Activated T-helper 9 cell treated with anti-CD3 and anti-CD28 coated beads, Interleukin-2, amount 50 U/mL, for 16 hours (primary cell): ENCODE results near the gene NRROS.
"Not testable (repeated sequence)": the region's sequence is repeated elsewhere in the genome, so short reads cannot be mapped to it uniquely, and the experiment has no call there.

Source experiments
- DNase-seq: peaks from one replicate; pipeline ENCODE4 v3.0.0-alpha.2; 2020; ENCODE audit warnings: low read depth

Gene NRROS

GRCh38 chr3:196624907-196625306 lies 14.6 kb upstream of the NRROS start:
- DNase-seq = no peak

GRCh38 chr3:196625331-196625730 lies 14.2 kb upstream of the NRROS start:
- DNase-seq = no peak

- no peak for DNase-seq
These were observed 11.6 kb upstream of the NRROS start for GRCh38 chr3:196627918-196628231.

- no peak for DNase-seq
These were observed 10.3 kb upstream of the NRROS start for GRCh38 chr3:196629228-196629627.

GRCh38 chr3:196631682-196632045 lies 7.8 kb upstream of the NRROS start:
- DNase-seq = no peak

- DNase-seq = peak; percentile 75
These were observed 7.3 kb upstream of the NRROS start for GRCh38 chr3:196632046-196632751.

- no peak for DNase-seq
These were observed 5.8 kb upstream of the NRROS start for GRCh38 chr3:196633555-196634151.

GRCh38 chr3:196634224-196634623 lies 5.3 kb upstream of the NRROS start:
- DNase-seq = no peak

GRCh38 chr3:196634829-196635228 lies 4.7 kb upstream of the NRROS start:
- no peak for DNase-seq

- DNase-seq = no peak
These were observed 2.8 kb upstream of the NRROS start for GRCh38 chr3:196636369-196637349.

GRCh38 chr3:196637941-196638340 lies 1.6 kb upstream of the NRROS start:
- not testable (repeated sequence) for DNase-seq

- DNase-seq = no peak
These were observed 522 bp upstream of the NRROS start for GRCh38 chr3:196638861-196639482.

- DNase-seq = no peak
These were observed 964 bp downstream of the NRROS start for GRCh38 chr3:196640297-196641018.

GRCh38 chr3:196641333-196642054 lies 2.0 kb downstream of the NRROS start:
- DNase-seq = peak; percentile 54

- no peak for DNase-seq
These were observed 2.9 kb downstream of the NRROS start for GRCh38 chr3:196642434-196642833.

GRCh38 chr3:196643201-196643749 lies 3.8 kb downstream of the NRROS start:
- DNase-seq = no peak

GRCh38 chr3:196643761-196644160 lies 4.3 kb downstream of the NRROS start:
- DNase-seq = no peak

- DNase-seq = no peak
These were observed 5.6 kb downstream of the NRROS start for GRCh38 chr3:196645096-196645495.

GRCh38 chr3:196645897-196646665 lies 6.6 kb downstream of the NRROS start:
- no peak for DNase-seq

GRCh38 chr3:196646666-196647216 lies 7.2 kb downstream of the NRROS start:
- no peak for DNase-seq
